Activated CD4-positive, alpha-beta T cell treated with anti-CD3 and anti-CD28 coated beads for 48 hours (primary cell): Measurements from ENCODE around the gene NBAS.

Experiments
- DNase-seq: peaks from one replicate; pipeline ENCODE4 v3.0.0-alpha.2; 2020

The NBAS gene

DNA sequence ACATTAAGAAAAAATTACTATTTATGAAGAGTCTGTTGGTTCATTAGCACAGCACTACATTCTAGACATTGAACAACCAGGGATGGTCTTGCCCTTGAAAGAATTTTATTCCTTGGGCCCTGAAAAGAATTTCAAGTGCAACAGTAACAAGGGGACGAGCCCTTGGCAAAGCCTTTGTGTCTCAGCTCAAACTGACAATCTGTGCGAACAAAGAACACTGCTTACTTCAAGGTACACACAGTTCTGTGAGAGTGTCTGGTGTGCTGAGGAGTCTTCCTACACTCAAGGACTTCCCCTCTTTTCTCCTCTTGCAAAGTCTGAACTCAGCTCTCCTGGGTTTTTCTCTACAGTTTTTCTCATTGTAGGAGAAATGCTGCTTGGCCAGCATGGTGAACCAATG lies 373.4 kb downstream of the NBAS start:
- no peak for DNase-seq

GRCh38 chr2:15186118-15186517 lies 375.0 kb downstream of the NBAS start:
- no peak for DNase-seq

DNA sequence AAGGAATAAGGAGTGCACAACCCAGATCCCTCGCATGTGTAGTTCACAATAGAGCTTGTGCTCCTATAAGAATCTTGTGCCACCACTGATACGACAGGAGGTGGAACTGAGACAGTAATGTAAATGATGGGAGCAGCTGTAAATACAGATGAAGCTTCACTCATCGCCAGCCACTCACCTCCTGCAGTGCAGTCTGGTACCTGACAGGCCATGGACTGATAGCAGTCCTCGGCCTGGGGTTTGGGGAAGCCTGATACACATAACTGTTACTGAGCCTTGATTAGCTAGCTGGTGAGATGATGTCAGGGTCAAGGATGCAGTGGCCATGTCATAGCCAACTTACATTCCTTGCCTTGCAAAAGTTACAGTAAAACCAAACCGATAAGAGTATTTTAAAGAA lies 376.6 kb downstream of the NBAS start:
- DNase-seq = no peak

DNA sequence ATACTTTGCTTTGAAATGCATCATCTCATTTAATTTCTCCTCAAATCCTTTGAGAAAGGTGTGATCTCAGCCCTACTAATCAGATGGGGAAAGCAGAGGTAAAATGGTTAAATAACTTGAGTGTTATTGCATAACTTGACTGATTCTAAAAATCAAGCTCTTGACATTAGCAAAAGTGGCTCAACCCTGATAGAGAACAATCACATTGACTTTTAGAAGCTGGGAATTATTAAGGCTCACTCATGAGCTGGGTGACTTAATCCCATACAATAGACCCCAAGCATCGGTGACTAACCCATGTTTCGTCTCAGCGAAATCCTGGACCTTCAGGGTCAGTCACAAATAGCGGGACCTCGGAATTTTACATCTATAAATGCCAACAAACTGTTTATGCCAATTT lies 378.9 kb downstream of the NBAS start:
- DNase-seq = no peak

GRCh38 chr2:15181092-15181745 lies 379.9 kb downstream of the NBAS start:
- DNase-seq = no peak

DNA sequence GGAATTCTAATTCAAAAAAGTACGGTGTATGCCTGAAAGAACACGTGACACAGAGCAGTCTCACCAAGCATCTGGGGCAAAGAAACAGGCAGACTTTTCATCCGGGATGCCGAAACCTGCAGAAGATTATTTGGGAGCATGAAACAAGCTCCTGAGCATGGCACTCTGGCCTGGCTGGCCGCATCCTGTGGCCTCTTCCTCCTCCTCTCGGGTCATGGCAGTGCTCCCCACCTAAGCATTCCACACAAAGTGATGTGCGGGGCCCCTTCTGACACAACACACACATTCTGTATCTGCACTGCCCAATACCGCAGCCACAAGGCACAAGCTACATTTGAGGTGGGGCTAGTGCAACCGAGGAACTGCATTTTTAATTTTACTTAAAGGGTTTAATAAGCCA lies 380.8 kb downstream of the NBAS start:
- no peak for DNase-seq

DNA sequence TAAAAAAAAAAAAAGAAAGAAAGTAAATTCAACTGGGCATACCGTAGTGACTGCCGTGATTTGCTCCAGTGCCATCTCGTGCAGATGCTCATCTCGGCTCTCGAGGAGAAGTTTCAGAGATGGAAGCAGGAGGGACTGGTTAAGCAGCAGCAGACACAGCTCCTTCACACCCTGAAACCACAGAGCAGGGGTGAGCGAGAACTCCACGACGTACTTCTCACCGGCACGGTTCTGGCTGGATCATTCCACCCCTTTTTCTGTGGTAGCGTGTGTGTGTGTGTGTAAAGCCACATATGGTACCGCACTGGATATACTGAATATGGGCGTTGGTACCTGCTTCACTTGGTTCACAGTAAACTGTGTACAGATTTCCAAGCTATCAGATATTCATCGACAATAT lies 382.2 kb downstream of the NBAS start:
- no peak for DNase-seq

- peak; percentile 79 for DNase-seq
These were observed 384.0 kb downstream of the NBAS start for GRCh38 chr2:15177103-15177502.

- no peak for DNase-seq
These were observed 384.5 kb downstream of the NBAS start for GRCh38 chr2:15176604-15177003.

DNA sequence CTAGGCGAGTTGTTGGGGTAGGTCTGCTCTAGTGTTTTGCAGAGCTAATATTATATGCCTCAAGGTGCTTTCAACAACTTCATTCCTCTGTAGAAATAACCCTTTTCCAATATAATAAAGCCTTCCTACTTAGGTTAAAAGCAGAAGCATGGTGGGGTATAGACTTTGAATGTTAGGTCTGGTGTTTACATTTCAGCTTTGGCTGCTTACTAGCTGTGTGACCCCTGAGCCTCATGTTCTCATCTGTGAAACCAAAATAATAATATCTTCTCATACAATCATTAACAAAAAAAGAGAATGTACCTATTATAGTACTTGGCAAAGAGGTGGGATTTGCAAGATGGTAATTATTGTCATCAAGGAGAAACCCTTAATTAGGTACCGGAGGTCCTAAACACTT lies 386.6 kb downstream of the NBAS start:
- no peak for DNase-seq

GRCh38 chr2:15173501-15173900 lies 387.6 kb downstream of the NBAS start:
- peak; percentile 43 for DNase-seq

DNA sequence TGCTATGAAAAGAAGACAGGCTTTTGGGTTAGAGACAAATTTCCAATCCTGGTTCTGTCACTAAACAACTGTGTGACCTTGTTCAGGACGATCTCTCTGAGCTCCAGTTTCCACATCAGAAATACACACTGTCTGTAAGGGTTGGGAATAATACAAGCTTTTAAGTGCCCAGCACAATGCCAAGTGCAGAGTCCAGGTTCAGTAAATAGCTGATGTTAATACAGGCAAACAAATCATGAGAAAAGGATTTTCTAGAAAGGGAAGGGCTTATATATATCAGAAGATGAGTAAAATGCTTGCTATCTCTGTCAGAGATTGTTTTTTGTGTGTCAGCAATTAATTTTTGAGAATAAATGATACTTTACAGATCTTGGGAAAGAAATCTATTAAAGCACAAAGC lies 388.3 kb downstream of the NBAS start:
- no peak for DNase-seq

DNA sequence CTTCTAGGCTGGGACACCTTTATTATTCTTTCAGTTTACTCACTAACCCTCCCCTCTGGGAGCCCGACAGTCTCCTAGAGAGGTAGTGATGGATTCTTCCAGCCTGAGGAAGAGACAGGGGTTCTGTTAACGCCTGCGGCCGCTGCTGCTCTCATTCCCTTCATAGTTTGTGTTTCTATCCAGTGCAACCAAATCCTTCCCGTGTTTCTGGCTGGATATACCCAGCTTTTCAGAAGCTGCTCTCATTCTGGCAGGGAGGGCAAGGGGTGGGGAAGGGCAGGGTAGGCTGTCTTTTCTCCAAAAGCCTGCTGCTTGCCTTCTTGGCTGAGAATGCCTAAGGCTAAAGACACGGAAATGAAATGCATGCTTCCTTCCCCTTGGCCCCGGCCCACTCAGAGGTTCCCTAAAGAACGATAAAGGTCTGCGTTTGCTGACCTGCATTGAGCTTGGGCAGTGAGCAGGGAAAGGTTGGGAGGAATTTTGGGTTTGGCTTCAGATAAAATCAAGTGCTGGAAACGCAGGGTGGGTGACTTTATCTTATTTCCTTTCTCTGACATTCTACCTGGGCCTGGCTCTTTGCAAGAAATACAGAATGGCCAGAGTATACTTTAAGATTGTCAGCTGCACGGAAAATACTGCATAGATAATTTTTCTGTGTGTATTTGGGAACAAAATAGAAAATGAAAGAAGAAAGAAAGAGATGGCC lies 390.9 kb downstream of the NBAS start:
- DNase-seq = no peak

- DNase-seq = no peak
These were observed 391.6 kb downstream of the NBAS start for GRCh38 chr2:15169326-15170069.

GRCh38 chr2:15168116-15168515 lies 393.0 kb downstream of the NBAS start:
- DNase-seq = no peak

DNA sequence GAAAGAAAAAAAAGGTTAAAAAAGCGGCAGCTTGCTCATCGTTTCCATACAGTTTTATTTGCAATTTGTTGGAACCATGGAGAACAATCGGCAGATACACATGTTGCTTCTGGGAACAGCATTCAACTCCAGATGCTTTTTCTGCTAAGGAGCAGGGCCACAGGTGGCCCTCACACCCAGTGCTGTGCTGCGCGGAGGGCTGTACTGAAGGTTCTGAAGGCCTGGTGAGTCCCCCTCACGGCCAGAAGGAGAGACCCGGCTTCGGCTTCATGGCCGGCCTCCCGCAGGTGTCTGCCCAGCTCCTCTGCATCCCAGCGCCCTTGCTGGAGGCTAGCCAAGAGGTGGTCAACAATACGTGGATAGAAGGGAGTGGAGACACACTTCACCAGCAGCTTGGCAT lies 394.3 kb downstream of the NBAS start:
- DNase-seq = no peak

DNA sequence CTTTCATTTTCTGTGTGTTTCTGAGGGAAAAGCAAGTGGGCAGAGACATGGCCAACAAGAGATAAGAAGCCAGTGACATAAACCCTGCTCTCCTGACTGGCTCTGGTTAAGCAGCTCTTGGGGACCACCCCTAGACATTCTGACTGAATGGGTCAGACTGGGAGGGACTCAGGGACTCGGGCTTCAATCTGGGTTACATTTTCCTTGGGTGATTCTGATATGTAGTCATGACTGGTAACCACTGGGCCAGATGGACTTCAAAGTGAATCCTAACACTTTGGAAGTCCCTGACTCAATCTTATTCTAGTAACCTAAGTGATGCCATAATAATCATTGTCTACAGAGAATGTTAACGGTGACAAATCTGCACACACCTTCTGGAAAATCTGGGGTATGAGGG lies 397.8 kb downstream of the NBAS start:
- DNase-seq = no peak

DNA sequence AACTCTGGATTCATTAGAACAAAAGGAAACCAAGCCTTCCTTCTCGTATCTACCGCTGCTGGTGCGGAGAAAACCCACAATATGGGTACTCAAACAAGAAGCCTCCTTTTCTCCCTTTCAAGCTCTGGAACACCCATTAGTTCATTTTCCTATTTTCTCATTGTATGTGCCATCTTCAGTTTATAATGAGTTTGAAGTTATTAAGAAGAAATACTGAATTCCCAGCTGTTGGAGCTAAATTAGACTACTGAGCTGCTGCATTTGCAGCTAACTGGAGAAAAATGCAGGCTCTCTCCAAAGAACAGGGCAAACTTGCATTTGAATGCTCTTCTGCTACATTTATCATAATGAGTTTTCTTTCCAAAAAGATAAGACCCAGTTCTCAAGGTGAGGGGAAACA lies 398.5 kb downstream of the NBAS start:
- DNase-seq = no peak

GRCh38 chr2:15160201-15160991 lies 400.7 kb downstream of the NBAS start:
- DNase-seq = no peak

DNA sequence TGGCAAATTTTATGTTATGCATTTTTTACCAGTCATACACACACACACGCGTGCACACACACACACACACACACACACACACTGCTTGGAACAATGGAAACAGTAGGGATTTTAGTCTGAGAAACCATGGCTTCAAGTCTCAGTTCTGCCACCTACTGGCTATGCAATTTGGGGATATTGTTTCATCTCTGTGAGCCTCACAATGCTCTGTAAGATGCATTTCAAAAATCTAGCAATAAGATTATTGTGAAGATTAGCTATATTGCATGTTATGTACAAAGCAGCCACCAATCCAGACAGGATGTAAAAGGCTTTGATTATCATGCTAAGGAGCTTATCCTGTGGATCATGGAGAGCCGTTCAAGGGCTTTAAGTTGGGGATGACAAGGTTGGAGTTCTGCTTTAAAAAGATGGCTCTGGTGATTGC lies 401.4 kb downstream of the NBAS start:
- no peak for DNase-seq

- no peak for DNase-seq
These were observed 401.9 kb downstream of the NBAS start for GRCh38 chr2:15159206-15159605.

GRCh38 chr2:15158532-15158931 lies 402.6 kb downstream of the NBAS start:
- DNase-seq = no peak

GRCh38 chr2:15158100-15158499 lies 403.0 kb downstream of the NBAS start:
- no peak for DNase-seq
